ENCODE data around the gene BUB1.
"Not testable (repeated sequence)": the region's sequence is repeated elsewhere in the genome, so short reads cannot be mapped to it uniquely, and the experiment has no call there.

The BUB1 gene

DNA sequence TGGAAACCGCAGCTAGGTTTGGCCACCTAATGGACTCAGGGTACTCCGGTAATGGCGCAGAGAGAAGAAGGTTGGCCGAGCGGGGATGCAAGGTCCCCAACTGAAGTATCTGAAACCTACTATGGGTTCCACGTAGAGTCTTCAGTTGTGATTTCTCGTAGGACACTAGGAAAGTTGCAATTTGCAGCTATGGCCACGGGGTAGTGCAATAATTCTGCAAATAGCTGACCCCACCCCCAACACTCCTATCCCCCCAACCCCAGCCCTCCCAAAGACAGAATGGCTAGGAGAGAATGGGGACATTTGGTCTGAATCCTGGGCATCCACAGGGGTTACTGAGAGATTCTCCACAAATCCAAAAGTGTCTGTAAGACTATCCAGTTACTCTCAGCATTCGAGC is 75.7 kb downstream of the BUB1 start:
- DNase-seq (ENCODE audit: low spot score): not testable (repeated sequence)

- DNase-seq (ENCODE audit: low spot score): not testable (repeated sequence)
Measured at GRCh38 chr2:110591973-110592372, 85.9 kb downstream of the BUB1 start.

- DNase-seq (ENCODE audit: low spot score): not testable (repeated sequence)
Measured at GRCh38 chr2:110589677-110590330, 88.1 kb downstream of the BUB1 start.

DNA sequence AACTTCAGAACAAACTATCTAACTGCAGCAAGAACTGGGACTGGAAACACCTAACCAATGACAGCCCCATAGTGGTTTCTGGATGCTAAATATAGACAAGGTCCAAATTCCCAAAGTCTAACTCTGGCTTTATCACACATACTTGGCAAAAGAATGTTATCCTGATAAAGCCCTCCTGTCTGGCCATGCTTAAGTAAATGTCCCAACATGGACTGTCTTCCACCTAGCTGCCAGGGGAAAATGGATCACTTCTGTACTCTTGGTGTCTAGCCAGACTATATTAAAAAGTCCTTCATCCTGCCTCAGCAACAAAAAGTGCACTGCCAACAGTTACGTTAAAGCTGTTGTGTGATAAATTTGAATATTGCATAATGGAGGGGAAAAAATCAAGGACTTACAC is 89.3 kb downstream of the BUB1 start:
- not testable (repeated sequence) for DNase-seq (ENCODE audit: low spot score)

Measured in AG08395 (cell line).